RPMI7951 (cell line): ENCODE data around the gene GAS2L2. TPM values are rescaled to one million over a fixed set of nuclear protein-coding genes. Genes with fewer than 3 reads are reported as not detected.
A peak's percentile ranks its signal among the peaks of the same experiment; 100 is the strongest.
"Not testable (repeated sequence)": the region's sequence is repeated elsewhere in the genome, so short reads cannot be mapped to it uniquely, and the experiment has no call there.

Experiments used
- DNase-seq: peaks from one replicate; pipeline ENCODE4 v3.0.0-alpha.2; 2012; ENCODE audit warnings: low read depth
- total RNA-seq: library from RNA; depleted of rRNA; stranded (reverse); fragments of >200 nt; shearing (Covaris generic); gene quantifications from 2 replicates; pipeline ENCODE4 v1.2.3, GENCODE V29; 2014

GAS2L2 gene
- total RNA-seq, 1 experiment from 2014 or later, result not detected

GRCh38 chr17:35728551-35728950, 24.5 kb downstream of the GAS2L2 start:
- DNase-seq, result no peak

- no peak for DNase-seq
Observed at GRCh38 chr17:35727635-35728034, 25.4 kb downstream of the GAS2L2 start.

GRCh38 chr17:35726953-35727460, 26.0 kb downstream of the GAS2L2 start:
- no peak for DNase-seq

GRCh38 chr17:35726127-35726952, 26.7 kb downstream of the GAS2L2 start:
- peak; percentile 74 for DNase-seq

GRCh38 chr17:35725802-35726126, 27.3 kb downstream of the GAS2L2 start:
- no peak for DNase-seq

GRCh38 chr17:35725058-35725457, 28.0 kb downstream of the GAS2L2 start:
- no peak for DNase-seq

- no peak for DNase-seq
Observed at GRCh38 chr17:35723735-35724134, 29.3 kb downstream of the GAS2L2 start.

- no peak for DNase-seq
Observed at GRCh38 chr17:35717475-35717874, 35.6 kb downstream of the GAS2L2 start.

GRCh38 chr17:35716897-35717465, 36.1 kb downstream of the GAS2L2 start:
- no peak for DNase-seq

GRCh38 chr17:35716173-35716572, 36.9 kb downstream of the GAS2L2 start:
- no peak for DNase-seq

- DNase-seq, result no peak
Observed at GRCh38 chr17:35715416-35715815, 37.6 kb downstream of the GAS2L2 start.

- DNase-seq, result no peak
Observed at GRCh38 chr17:35714988-35715387, 38.1 kb downstream of the GAS2L2 start.

- DNase-seq, result peak; percentile 86
Observed at GRCh38 chr17:35713069-35713728, 39.8 kb downstream of the GAS2L2 start.

GRCh38 chr17:35710950-35711349, 42.1 kb downstream of the GAS2L2 start:
- no peak for DNase-seq

GRCh38 chr17:35709874-35710273, 43.2 kb downstream of the GAS2L2 start:
- DNase-seq, result no peak

GRCh38 chr17:35708951-35709350, 44.1 kb downstream of the GAS2L2 start:
- DNase-seq, result no peak

- no peak for DNase-seq
Observed at GRCh38 chr17:35708149-35708548, 44.9 kb downstream of the GAS2L2 start.

GRCh38 chr17:35705705-35706104, 47.3 kb downstream of the GAS2L2 start:
- DNase-seq, result no peak

GRCh38 chr17:35705230-35705629, 47.8 kb downstream of the GAS2L2 start:
- no peak for DNase-seq

- not testable (repeated sequence) for DNase-seq
Observed at GRCh38 chr17:35703308-35703707, 49.7 kb downstream of the GAS2L2 start.

- DNase-seq, result no peak
Observed at GRCh38 chr17:35701491-35701890, 51.5 kb downstream of the GAS2L2 start.

GRCh38 chr17:35700150-35700549, 52.9 kb downstream of the GAS2L2 start:
- no peak for DNase-seq

- no peak for DNase-seq
Observed at GRCh38 chr17:35698800-35699199, 54.2 kb downstream of the GAS2L2 start.
